ENCODE data around the gene CIPC.
A peak's percentile ranks its signal among the peaks of the same experiment; 100 is the strongest.

CIPC gene

DNA sequence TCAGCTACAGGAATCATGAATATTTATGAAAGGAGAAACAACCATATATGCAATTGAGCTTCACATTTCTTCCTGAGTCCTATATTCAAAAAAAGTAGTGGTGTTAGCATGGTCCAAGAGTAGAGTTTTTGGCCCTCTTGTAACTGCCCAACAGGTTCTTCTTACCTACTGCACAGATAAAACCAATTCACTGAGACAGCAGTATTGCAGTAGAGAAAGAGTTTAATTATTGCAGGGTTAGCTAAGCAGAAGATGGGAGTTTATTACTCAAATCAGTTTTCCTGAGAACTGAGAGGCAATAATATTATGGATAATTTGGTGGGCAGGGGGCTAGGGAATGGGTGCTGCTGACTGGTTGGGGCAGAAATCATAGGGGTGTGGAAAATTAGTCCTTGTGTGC, 6.5 kb upstream of the CIPC start:
- H3K27ac ChIP-seq = no peak overlapping the region
- no peaks in the 10 kb centered on the region; the same call in 1 of the 2 replicates for H3K9me3 ChIP-seq (ENCODE audit: low read depth, low read length)
- DNase-seq (ENCODE audit: low read depth, low spot score) = no peak
- H3K9ac ChIP-seq (ENCODE audit: insufficient read length) = no peak overlapping the region
- H3K4me3 ChIP-seq = no peak overlapping the region
- TF ChIP-seq POLR2AphosphoS5 (IDR thresholded peaks at IDR 0.05; ENCODE audit: borderline replicate concordance, low read depth, low read length) = no peak
- TF ChIP-seq EZH2 (IDR thresholded peaks at IDR 0.05) = no peak
- no peak for TF ChIP-seq FOXP2 (optimal IDR thresholded peaks at IDR 0.05; ENCODE audit: control extremely low read depth, extremely low read length, insufficient read depth)
- no peaks in the 10 kb centered on the region for H3K36me3 ChIP-seq (ENCODE audit: insufficient read depth, low read length)

DNA sequence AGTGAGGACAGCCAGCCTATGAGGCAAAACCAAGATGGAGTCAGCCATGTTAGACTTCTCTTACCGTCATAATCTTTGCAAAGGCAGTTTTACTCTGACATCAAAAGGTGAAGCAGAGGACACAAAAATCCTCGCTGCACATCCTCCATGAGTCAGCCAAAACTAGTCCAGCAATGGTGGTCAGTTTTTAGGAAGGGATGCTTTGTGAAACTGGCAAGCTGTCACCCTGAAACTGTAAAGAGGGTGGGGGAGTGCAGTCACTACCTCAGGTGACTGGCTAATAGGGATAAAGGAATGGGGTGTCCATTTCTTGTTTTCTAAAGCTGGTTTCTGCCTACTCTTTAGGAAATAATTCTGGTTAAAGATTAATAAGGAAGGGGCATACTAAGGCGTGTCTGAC, 5.4 kb upstream of the CIPC start:
- TF ChIP-seq EZH2 (IDR thresholded peaks at IDR 0.05) (no peak), POLR2AphosphoS5 (IDR thresholded peaks at IDR 0.05; ENCODE audit: borderline replicate concordance, low read depth, low read length) (no peak), FOXP2 (optimal IDR thresholded peaks at IDR 0.05; ENCODE audit: control extremely low read depth, extremely low read length, insufficient read depth) (no peak)
- no peak for DNase-seq (ENCODE audit: low read depth, low spot score)
- Histone ChIP-seq H3K4me3 (no peak overlapping the region), H3K27ac (no peak overlapping the region), H3K36me3 (ENCODE audit: insufficient read depth, low read length) (no peaks in the 10 kb centered on the region), H3K9ac (ENCODE audit: insufficient read length) (no peak overlapping the region), H3K9me3 (ENCODE audit: low read depth, low read length) (no peaks in the 10 kb centered on the region; the same call in 1 of the 2 replicates)

DNA sequence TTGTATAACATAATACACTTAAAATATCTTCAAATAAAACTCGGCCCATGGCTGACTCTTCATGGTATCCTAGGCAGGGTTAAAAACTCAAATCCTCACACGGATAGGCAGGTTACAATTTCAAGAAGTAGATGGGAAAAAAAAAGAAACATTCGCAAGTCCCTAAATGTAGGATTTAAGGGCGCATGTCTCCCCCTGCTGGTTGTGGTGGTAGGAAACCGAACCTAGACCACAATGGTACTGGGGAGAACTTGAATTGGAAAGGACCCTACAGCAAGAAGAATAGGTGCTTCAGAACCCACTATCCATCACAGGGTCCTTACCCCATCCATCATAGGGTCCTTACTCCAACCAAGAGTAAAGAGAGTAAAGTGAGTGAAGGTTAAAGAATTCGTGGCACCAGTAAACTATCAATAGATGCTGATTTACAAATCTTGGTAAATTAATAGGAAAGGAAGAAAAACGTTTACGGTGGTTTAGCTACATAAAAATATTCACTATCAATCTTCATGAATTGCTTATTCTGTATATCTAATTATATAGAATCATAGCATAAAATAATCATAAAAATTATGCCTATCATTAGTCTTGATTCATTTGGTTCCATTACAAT, 3.3 kb upstream of the CIPC start:
- no peak overlapping the region for H3K4me3 ChIP-seq
- H3K9me3 ChIP-seq (ENCODE audit: low read depth, low read length) = no peaks in the 10 kb centered on the region; the same call in 1 of the 2 replicates
- DNase-seq (ENCODE audit: low read depth, low spot score) = peak; percentile 63
- TF ChIP-seq POLR2AphosphoS5 (IDR thresholded peaks at IDR 0.05; ENCODE audit: borderline replicate concordance, low read depth, low read length) = no peak
- no peak for TF ChIP-seq EZH2 (IDR thresholded peaks at IDR 0.05)
- no peak for TF ChIP-seq FOXP2 (optimal IDR thresholded peaks at IDR 0.05; ENCODE audit: control extremely low read depth, extremely low read length, insufficient read depth)
- H3K27ac ChIP-seq = no peak overlapping the region
- no peaks in the 10 kb centered on the region for H3K36me3 ChIP-seq (ENCODE audit: insufficient read depth, low read length)
- no peak overlapping the region for H3K9ac ChIP-seq (ENCODE audit: insufficient read length)

DNA sequence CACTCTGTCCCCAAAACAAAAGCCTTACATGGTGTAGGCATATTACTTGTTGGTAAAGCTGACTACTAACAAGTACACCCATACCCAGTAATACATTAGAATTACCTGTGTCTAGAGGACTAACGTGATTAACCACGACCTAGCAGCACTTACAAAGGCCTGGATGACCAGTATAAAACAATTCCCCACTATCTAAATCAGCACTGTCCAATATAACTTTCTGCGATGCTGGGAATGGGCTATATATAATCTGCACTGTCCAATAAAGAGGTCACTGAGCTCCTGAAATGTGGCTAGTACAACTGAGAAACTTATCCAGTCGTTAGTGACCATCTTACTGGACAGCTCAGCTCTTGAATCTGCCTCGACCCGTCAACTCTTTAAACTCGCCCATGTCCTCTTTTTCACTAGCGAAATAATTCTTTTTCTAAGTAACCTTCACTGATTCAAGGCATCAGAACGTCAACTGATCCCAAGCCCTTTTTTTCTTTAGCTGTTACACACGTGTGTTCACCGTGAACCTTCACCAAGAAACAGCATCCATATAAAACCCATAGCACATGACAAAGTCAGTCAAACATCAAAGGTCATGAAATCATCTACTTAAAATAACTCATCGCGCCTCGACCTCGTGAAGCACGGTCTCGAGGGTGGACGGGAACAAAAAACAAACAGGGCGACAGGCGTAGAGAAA, 905 bp upstream of the CIPC start:
- Histone ChIP-seq H3K4me3 (peak overlapping the region; percentile 93), H3K9ac (ENCODE audit: insufficient read length) (peak overlapping the region; percentile 95), H3K36me3 (ENCODE audit: insufficient read depth, low read length) (no peaks in the 10 kb centered on the region), H3K27ac (peak overlapping the region; percentile 67), H3K9me3 (ENCODE audit: low read depth, low read length) (no peaks in the 10 kb centered on the region)
- DNase-seq (ENCODE audit: low read depth, low spot score) = no peak
- no peak for TF ChIP-seq POLR2AphosphoS5 (IDR thresholded peaks at IDR 0.05; ENCODE audit: borderline replicate concordance, low read depth, low read length)
- TF ChIP-seq EZH2 (IDR thresholded peaks at IDR 0.05) = no peak
- no peak for TF ChIP-seq FOXP2 (optimal IDR thresholded peaks at IDR 0.05; ENCODE audit: control extremely low read depth, extremely low read length, insufficient read depth)

DNA sequence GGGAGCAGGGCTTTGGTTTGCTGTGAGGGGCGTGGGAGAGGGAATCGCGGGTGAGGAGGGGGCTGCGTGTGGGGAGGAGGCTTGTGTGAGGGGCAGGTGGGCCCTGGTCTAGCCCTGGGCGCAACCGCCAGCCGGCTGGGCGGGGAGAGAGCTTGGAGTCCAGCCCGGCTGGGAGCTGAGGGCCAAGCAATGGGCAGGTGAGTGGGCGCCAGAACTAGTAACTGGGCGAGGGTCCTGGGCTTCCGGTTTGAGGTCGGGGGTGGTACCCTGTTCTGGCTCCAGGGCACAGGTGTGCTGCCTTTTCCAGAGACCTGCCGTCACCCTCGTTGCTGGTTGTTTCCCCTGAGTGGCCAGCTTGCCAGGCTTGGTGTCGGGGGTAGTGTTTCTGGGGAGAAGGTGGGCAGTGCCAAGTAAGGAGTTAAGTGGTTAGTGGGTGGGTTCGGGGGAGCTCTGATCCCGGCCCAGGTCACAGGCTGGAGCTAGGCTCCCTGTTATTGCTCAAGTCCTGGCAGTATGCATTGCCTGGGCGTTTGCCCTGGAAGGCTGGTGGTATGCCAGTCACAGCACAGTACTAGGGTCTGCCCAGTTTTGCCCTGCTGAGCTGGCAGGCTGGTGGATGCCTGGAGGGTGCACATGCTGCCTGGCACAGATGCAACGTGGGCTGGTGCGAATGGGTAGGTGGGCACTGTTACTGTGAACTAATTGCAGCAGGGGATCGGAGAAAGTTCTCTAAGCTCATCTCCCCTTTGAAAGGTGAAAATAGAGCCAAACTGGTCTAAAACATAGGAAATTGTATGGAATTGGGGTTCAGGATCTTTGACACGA, 683 bp downstream of the CIPC start:
- H3K36me3 ChIP-seq (ENCODE audit: insufficient read depth, low read length) = no peaks in the 10 kb centered on the region
- H3K9ac ChIP-seq (ENCODE audit: insufficient read length) = peak overlapping the region; percentile 86
- H3K27ac ChIP-seq = no peak overlapping the region
- TF ChIP-seq FOXP2 (optimal IDR thresholded peaks at IDR 0.05; ENCODE audit: control extremely low read depth, extremely low read length, insufficient read depth) (no peak), EZH2 (IDR thresholded peaks at IDR 0.05) (no peak), POLR2AphosphoS5 (IDR thresholded peaks at IDR 0.05; ENCODE audit: borderline replicate concordance, low read depth, low read length) (no peak)
- H3K9me3 ChIP-seq (ENCODE audit: low read depth, low read length) = no peaks in the 10 kb centered on the region
- DNase-seq (ENCODE audit: low read depth, low spot score) = no peak
- H3K4me3 ChIP-seq = peak overlapping the region; percentile 93

DNA sequence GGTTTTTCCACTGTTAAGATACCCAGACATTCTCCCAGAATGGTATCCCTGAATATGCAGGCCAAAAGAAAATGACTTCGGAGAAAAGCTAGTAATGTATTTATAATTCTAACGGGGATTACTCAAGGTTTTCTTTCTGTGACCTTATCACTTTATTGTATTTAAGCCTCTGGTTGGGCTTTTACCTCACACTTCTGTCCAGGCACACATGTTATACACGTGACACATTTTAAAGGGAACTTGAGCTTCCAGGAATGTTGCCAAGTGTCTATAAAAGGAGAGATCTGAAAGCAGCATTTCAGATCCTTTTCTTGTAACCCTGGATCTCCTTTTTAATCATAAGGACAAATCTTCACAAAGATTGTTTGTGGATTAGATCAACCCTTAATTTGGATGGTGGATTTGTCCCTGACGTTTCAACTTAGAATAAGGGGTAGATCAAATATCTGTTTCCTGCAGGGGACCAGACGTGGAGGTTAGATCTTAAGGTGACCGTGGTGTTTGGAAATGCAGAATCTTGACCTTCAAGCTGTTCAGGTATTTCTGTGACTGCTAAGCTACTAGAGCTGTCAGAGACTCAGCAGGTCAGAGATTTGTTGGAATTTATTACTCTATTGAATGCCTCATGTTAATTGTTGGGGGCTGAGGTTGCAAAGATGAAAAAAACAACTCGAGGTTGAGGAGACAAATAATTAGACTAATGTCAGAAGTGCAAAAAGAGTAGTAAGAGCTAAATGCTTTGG, 1.5 kb downstream of the CIPC start:
- Histone ChIP-seq H3K27ac (0 out of 2 replicates have a peak overlapping the region, but pooled peaks have one; percentile 37), H3K4me3 (peak overlapping the region; percentile 93), H3K9me3 (ENCODE audit: low read depth, low read length) (no peaks in the 10 kb centered on the region), H3K9ac (ENCODE audit: insufficient read length) (peak overlapping the region; percentile 86), H3K36me3 (ENCODE audit: insufficient read depth, low read length) (no peaks in the 10 kb centered on the region)
- no peak for TF ChIP-seq FOXP2 (optimal IDR thresholded peaks at IDR 0.05; ENCODE audit: control extremely low read depth, extremely low read length, insufficient read depth)
- TF ChIP-seq POLR2AphosphoS5 (IDR thresholded peaks at IDR 0.05; ENCODE audit: borderline replicate concordance, low read depth, low read length) = no peak
- no peak for TF ChIP-seq EZH2 (IDR thresholded peaks at IDR 0.05)
- DNase-seq (ENCODE audit: low read depth, low spot score) = no peak

DNA sequence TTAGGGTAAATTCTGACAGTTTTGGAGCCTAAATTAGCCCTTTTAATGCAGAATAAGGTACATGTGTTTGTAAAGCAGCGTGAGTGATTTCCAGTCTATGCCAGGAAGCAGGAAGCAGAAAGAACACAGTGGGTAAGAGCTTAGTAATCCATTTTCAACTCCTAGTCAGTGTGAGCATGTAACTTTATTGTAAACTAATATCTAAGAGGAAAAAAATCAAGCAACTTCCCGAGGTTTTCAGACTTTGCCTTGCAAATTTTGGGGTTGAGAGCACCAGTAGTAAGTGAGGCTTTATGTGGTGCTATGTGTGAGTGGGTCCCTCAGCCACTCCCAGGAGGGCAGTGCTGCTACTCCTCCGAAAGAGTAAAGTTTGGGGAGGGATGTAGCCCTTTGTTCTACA, 2.9 kb downstream of the CIPC start:
- no peak overlapping the region for H3K9ac ChIP-seq (ENCODE audit: insufficient read length)
- H3K27ac ChIP-seq = no peak overlapping the region
- peaks cover 7% of the 10 kb centered on the region for H3K36me3 ChIP-seq (ENCODE audit: insufficient read depth, low read length)
- DNase-seq (ENCODE audit: low read depth, low spot score) = no peak
- no peak overlapping the region for H3K4me3 ChIP-seq
- TF ChIP-seq EZH2 (IDR thresholded peaks at IDR 0.05) (no peak), POLR2AphosphoS5 (IDR thresholded peaks at IDR 0.05; ENCODE audit: borderline replicate concordance, low read depth, low read length) (no peak), FOXP2 (optimal IDR thresholded peaks at IDR 0.05; ENCODE audit: control extremely low read depth, extremely low read length, insufficient read depth) (no peak)
- H3K9me3 ChIP-seq (ENCODE audit: low read depth, low read length) = no peaks in the 10 kb centered on the region
